ENCODE results near the gene NAA60.
A peak's percentile ranks its signal among the peaks of the same experiment; 100 is the strongest.

NAA60 gene

DNA sequence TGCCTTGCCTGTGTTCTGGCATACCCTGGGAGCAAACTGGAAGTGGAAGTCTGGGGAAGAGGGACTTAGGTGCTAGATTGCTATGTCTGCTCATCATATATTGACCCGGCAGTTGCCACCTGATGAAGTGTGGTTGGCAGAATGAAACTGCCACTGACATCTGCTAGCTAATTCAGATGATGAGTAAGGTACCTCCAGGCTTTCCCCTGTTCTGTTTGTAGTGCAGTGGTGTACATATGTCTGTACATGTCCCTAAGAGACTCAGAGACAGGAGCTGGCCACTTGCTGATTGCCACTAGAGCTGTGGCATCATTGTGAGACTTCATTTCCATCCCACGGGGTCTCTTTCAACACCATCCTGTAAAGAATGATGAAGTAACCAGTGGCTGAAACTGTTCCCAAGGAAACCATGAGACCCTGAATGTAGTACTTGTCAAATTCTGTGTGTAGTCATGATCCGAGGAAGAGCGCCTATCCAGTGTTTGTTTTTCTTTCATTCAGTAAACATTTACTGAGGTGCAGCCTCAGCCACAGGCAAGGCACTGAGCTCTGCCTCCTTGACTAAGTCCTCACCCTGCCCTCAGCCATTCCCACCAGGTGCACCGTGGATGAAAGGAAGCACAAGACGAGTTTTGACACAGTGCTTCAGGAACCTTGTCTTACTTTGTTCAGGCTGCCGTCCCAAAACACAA, 70.6 kb downstream of the NAA60 start:
- DNase-seq = no peak

DNA sequence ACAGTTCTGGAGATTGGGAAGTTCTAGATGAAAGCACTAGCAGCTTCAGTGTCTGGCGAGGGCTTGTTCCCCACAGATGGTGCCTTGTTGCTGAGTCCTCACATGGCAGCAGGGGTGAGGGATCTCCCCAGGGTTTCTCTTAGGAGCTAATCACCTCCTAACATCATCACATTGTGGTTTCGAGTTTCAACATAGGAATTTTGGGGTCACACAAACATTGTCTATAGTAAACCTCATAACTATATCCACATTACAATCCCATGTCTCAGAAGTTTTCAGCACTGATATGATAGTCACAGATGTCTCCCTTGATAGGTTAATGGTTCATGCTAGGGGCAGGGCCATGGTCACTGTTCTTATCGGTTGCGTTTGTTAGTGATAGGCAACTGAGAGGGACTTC, 71.1 kb downstream of the NAA60 start:
- DNase-seq = no peak

DNA sequence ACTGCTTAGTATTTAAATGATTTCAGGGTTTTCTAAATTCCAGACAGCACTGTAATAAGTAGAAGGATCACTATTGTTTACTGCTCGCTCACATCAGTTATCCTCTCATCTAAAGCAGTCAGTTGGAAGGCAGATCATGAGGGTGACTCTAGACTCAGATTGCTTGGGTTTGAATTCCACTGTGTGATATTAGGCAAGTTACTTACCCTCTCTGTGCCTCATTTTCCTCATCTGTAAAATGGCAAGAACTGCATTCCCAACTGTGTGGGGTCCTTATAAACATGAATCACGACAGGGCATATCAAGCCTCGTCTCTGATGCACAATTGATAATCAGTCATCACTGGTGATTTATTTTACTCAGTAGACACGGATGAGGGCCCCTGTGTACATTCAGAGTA, 72.4 kb downstream of the NAA60 start:
- DNase-seq = no peak

DNA sequence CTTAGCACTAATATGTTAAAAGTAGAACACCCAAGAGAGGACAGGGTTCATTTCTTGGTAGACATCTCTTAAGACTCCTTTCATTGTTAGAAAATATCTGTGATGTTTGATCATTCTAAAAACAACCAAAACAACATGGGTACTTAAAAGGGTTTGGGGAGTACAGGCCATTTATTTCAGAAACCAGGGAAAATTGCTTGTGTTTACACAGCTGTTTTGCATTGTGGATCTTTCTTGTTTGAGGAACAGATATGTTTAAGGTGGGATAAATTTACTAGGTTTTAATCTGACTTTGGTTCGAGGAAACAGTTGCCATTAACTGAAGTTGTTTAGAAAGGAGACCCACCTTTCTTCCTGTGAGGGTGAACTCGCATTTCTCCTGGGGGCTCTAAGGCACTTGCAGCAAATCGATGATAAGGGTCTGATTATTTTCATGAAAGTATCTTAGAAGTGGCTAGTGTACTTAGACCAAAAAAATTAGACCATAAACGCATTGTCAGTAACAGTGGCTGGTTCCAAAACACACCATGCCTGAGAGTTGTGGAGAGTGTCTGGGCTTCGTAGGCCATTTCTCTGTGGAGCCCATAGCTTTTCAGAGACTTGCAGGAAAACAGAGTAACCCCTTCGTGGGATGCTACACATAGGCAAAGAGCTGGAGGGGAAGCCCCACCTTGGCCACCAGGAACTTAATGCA, 75.0 kb downstream of the NAA60 start:
- DNase-seq = no peak

DNA sequence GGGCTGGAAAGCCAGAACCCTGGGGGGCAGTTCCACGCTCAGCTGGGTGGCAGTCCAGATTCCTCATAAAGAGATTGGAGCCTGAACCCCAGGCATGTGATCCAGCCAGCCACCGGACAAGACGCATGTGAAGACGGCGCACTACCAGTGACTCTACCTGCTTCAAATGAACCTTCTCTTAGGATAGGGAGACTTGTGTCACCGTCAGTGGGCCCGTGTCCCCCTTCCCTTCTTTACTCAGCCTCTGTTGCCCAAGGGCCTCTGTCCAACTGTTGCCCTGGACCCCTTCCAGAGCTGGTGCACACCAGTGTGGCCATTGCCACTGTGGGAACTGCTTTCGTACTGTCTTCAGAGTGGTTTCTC, 75.5 kb downstream of the NAA60 start:
- no peak for DNase-seq

DNA sequence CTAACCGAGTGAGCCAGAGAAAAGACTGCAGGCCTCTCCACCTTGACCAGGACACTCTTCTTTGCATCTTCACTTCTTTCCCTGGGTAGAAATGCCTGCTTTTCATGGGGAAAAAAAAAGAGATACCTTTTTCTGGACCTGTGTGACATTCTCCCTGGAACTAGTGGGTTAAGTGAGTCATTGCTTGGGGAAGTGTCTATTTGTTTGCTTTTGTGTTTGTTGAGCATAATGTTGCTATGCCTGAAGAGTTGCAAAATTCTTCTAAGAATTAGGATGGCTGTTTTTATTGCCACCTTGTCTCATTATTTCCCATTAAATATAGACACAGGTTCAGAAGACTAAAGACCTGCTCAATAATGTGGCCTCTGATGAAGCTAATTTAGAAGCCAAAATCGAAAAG, 76.1 kb downstream of the NAA60 start:
- no peak for DNase-seq

DNA sequence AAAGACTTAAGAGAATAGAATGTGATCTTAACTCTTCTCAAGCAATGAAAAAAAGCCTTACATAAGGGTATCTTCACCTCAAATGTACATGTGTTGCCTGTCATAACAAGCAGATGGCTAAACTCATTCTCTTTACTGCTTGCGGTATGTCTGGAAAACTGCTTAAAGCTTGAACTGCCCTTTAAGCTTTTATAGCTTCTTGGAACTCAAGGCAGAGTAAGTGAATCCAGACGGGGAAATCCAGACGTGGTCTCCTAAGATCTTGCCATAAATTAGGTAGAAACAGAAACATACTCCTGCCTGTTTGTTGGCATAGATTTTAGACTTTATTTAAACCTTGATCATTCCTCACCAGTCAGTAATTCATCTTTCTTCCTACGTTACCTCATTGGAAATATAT, 76.9 kb downstream of the NAA60 start:
- no peak for DNase-seq

DNA sequence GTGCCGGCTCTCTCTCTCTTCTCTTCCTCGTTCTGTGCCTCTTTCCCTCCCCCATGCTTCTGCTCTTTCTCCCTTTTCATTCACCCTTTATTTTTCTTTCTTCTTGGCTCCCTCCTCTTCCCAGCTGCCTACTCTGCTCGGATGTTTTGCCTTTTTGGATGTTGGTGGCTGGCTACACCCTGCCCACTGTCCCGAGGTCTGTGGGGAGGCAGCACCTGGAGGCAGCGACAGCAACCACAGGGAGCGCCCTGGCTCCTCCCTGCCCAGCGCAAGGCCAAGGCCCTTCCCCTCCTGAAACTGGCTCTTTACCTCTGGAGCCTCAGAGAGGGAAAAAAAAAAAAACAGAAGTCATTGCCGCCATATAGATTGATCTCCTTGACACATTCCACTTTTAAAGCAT, 77.4 kb downstream of the NAA60 start:
- no peak for DNase-seq

DNA sequence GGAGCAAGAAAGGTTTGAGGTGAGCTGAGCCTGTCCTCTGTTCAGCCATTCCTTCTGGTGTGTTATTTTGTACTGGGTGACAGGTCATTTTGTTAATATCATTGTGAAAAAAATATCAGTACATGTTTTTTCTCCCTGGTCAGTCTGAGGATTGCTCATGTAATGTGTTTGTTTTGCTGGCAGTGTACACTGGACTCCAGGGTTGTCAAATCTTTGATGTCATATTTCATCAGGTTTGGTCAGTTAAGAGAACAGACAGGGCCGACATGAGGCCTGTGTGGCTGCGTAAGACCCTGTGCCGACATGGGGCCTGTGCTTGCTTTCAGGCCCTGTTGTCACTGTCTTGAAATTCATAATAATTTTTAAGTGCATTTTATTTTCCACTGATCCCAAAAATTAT, 79.8 kb downstream of the NAA60 start:
- no peak for DNase-seq

DNA sequence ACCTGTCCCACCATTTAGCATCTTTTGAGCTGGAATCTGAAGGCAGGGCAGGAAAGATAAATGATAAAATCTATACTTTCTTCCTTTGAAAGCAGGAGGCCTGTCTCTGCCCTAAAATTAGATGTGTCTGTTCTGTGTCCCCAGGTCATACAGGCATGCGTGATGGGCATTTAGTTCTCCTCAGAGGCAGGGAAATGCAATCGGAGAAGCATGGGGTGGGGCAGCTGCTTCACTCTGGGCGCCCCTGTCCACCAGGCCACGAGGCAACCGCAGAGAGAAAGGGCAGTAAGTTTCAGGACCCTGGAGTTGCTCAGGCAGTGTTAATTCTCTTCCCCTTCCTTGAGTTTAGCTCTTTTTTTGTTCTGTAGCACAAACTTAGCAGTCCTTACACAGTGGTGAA, 82.5 kb downstream of the NAA60 start:
- no peak for DNase-seq

DNA sequence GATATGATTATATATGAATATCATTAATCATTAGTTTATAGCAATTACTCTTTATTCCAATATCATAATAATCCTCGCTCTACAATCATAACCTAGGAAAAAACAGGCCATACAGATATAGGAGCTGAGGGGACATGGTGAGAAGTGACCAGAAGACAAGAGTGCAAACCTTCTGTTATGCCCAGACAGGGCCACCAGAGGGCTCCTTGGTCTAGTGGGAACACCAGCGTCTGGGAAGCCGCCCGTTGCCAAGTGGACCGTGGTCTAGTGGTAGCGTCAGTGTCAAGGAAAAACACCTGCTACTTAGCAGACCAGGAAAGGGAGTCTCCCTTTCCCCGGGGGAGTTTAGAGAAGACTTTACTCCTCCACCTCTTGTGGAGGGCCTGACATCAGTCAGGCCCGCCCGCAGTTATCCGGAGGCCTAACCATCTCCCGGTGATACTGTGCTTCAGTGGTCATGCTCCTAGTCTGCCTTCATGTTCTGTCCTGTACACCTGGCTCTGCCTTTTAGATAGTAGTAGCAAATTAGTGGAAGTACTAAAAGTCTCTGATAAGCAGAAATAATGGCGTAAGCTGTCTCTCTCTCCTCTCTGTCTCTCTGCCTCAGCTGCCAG, 83.8 kb downstream of the NAA60 start:
- peak; percentile 58 for DNase-seq

DNA sequence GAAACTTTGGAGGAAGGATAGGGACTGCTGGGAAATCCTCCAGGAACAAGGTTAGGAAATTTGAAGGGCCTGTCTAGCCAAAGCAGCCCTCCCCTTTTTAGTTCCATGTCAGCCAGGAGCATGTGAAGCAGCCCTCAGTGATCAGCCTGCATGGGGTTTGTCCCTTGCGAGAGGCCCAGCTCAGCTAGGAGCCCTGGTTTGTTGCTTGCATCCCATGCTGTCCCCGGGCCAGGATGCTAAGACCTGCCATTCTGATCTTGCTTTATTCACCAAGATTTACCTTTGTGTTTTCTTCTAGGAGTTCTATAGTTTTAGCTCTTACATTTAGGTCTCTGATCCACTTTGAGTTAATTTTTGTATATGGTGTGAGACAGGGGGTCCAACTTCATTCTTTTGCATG, 84.9 kb downstream of the NAA60 start:
- DNase-seq = no peak

DNA sequence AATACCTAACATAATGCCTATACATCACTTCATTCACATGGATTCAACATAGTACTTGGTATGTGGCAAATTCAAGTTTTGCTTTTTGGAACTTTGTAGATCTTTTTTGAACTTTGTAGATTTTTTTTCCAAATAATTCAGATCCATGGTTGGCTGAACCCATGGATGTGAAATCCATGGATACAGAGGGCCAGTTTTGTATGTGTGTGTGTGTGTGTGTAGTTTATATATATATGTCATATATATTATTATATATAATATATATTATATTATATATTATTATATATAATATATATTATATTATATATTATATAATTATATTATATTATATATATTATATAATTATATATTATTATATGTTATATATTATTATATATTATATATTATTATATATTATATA, 85.7 kb downstream of the NAA60 start:
- DNase-seq = no peak

DNA sequence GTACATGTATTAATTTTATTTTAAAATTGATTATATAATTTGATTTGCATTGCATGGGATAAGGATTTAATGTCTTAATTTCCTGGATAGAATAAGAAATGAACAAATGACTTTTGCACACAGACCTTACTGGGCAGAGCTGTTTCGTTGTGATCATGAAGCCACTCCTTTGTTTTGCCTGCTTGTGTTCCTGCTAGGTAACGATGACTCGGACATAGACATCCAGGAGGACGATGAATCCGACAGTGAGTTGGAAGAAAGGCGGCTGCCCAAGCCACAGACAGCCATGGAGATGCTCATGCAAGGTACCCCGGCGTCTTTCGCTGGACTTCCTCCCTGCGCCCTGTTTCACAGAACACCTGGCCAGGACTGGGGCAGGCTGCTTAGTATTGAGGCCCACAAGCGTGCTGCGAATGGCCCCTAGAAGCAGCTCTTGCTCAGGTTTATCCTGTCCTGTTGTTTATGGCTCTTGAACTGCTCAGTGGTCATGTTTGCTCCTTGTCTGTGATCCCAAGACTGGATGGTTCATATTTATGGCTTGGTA, 87.0 kb downstream of the NAA60 start:
- DNase-seq = no peak

DNA sequence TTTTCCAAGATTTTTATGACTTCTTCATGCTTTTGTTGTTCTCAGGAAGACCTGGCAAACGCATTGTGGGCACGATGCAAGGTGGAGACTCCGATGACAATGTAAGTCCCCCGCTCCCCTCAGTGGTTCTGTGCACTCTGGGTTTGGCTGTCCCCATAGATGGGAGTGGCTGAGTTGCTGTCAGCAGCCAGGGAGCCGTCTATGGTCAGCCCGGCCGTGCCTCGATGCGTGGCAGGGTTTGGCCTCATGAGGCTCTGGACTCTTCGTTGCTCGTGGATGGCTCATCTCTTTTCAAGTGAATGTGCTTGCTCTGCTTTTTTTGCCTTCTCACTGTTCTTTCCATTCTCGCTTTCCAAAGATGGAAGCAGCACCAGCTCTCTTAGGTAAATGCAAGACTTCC, 89.3 kb downstream of the NAA60 start:
- DNase-seq = no peak

DNA sequence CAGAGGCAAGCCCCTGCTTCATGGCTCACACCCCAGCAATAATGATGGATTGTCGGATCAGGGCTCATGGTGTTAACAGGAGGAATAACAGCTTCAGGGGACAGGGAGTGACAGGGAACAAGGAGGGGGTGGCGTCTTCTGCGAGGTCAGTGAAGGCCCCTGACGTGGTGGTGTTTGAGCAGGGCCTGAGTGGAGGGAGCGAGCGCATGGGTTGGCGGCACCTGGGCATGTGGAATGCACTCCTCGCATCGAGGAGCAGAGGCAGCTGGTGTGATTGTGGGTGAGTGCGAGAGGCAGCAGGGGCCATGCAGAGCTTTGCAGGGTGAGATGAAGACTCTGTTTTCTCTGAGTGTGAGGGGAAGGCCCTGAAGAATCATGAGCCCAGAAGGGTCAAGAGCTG, 90.6 kb downstream of the NAA60 start:
- DNase-seq = no peak

DNA sequence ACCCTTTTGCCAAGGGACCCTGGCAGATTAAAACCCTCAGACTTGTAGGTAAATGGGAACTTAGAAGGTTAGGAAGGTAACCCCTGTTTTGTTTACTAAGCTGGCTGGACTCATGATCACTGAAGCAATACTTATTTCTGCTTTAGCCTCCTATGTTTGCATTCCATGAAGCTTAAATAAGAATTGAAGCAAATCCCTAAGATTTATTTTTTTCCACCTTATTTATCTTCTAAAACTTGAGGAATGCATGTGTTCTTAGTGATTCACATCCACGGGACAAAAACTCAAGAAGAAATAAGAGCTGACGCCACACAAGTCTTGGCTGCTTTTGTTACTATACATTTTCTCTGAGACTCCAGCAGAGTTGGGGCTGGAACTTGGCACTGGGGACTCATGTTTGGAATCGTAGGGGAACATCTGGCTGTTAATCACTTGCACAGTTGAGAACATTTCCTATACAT, 92.8 kb downstream of the NAA60 start:
- no peak for DNase-seq
